ENCODE data around the gene OR10V1.

Gene OR10V1

GRCh38 chr11:59713745-59714144 lies at the start of gene OR10V1:
OR10V1 (minus strand) TSS chr11:59713845; CDS start chr11:59713845, 0 bp downstream.
- DNase-seq = no peak

GRCh38 chr11:59761993-59762392 lies 48.3 kb upstream of the OR10V1 start:
- no peak for DNase-seq

- DNase-seq = no peak
These were observed 47.1 kb upstream of the OR10V1 start for GRCh38 chr11:59760771-59761170.

- no peak for DNase-seq
These were observed 46.3 kb upstream of the OR10V1 start for GRCh38 chr11:59759900-59760299.

- DNase-seq = no peak
These were observed 44.9 kb upstream of the OR10V1 start for GRCh38 chr11:59758401-59759037.

GRCh38 chr11:59756845-59757244 lies 43.2 kb upstream of the OR10V1 start:
- DNase-seq = peak; percentile 12

GRCh38 chr11:59756558-59756840 lies 42.9 kb upstream of the OR10V1 start:
- DNase-seq = no peak

- peak; percentile 70 for DNase-seq
These were observed 42.3 kb upstream of the OR10V1 start for GRCh38 chr11:59755701-59756557.

GRCh38 chr11:59754859-59755700 lies 41.4 kb upstream of the OR10V1 start, which contains the start of gene STX3:
STX3 (plus strand) TSS chr11:59755376; CDS start chr11:59755606, 230 bp downstream.
- DNase-seq = peak; percentile 79

GRCh38 chr11:59754494-59754858 lies 40.8 kb upstream of the OR10V1 start:
- peak; percentile 43 for DNase-seq

- peak; percentile 87 for DNase-seq
These were observed 40.2 kb upstream of the OR10V1 start for GRCh38 chr11:59753650-59754493.

- no peak for DNase-seq
These were observed 32.5 kb upstream of the OR10V1 start for GRCh38 chr11:59746111-59746510.

GRCh38 chr11:59730896-59731565 lies 17.4 kb upstream of the OR10V1 start:
- DNase-seq = no peak

- DNase-seq = no peak
These were observed 16.2 kb upstream of the OR10V1 start for GRCh38 chr11:59729834-59730233.

GRCh38 chr11:59728913-59729312 lies 15.3 kb upstream of the OR10V1 start:
- DNase-seq = no peak

- no peak for DNase-seq
These were observed 14.5 kb upstream of the OR10V1 start for GRCh38 chr11:59728154-59728553.

- no peak for DNase-seq
These were observed 13.8 kb upstream of the OR10V1 start for GRCh38 chr11:59727426-59727825.

GRCh38 chr11:59724066-59724465 lies 10.4 kb upstream of the OR10V1 start:
- no peak for DNase-seq

GRCh38 chr11:59719556-59719955 lies 5.9 kb upstream of the OR10V1 start:
- DNase-seq = no peak

GRCh38 chr11:59716051-59716450 lies 2.4 kb upstream of the OR10V1 start:
- no peak for DNase-seq

GRCh38 chr11:59710136-59710847 lies 3.4 kb downstream of the OR10V1 start:
- DNase-seq = no peak
